ENCODE measurements around the gene AIFM3. TPM values are rescaled to one million over a fixed set of nuclear protein-coding genes. Genes with fewer than 3 reads are reported as not detected.

AIFM3 gene
- total RNA-seq, 1 experiment from 2014 or later, result 7.4 TPM

- H2AFZ ChIP-seq, result no peak overlapping the region
- H3K36me3 ChIP-seq (ENCODE audit: low read depth), result no peaks in the 10 kb centered on the region
- no TSS peak for BruUV-seq (replicated peaks)
- no peaks in the 10 kb centered on the region for H3F3A ChIP-seq (ENCODE audit: insufficient read depth, low read depth)
- no peaks in the 10 kb centered on the region for H3K27me3 ChIP-seq (ENCODE audit: insufficient read depth, low read depth)
- DNase-seq, result no peak
- POLR2A ChIA-PET (ENCODE audit: unreplicated experiment), result no interaction called here
- no peak overlapping the region for H3K4me3 ChIP-seq
- H3K27ac ChIP-seq, result no peak overlapping the region
- H3K79me2 ChIP-seq (ENCODE audit: low read depth), result no peaks in the 10 kb centered on the region
- no peak overlapping the region for H3K4me2 ChIP-seq
- intact Hi-C loops (cut with micrococcal nuclease; ENCODE audit: unreplicated experiment), result no loop called here
- H4K20me1 ChIP-seq (ENCODE audit: insufficient read depth), result no peaks in the 10 kb centered on the region
- CTCF ChIA-PET, result no interaction called here
- no peaks in the 10 kb centered on the region for H3K4me1 ChIP-seq (replicated peaks; ENCODE audit: insufficient read depth)
- H3K9me3 ChIP-seq (ENCODE audit: insufficient read depth, low read depth), result no peaks in the 10 kb centered on the region
- H3K9me2 ChIP-seq (ENCODE audit: insufficient read depth), result no peaks in the 10 kb centered on the region
- TF ChIP-seq EZH2 (IDR thresholded peaks at IDR 0.05; ENCODE audit: low read depth), result no peak
- TF ChIP-seq, protein P1, sequence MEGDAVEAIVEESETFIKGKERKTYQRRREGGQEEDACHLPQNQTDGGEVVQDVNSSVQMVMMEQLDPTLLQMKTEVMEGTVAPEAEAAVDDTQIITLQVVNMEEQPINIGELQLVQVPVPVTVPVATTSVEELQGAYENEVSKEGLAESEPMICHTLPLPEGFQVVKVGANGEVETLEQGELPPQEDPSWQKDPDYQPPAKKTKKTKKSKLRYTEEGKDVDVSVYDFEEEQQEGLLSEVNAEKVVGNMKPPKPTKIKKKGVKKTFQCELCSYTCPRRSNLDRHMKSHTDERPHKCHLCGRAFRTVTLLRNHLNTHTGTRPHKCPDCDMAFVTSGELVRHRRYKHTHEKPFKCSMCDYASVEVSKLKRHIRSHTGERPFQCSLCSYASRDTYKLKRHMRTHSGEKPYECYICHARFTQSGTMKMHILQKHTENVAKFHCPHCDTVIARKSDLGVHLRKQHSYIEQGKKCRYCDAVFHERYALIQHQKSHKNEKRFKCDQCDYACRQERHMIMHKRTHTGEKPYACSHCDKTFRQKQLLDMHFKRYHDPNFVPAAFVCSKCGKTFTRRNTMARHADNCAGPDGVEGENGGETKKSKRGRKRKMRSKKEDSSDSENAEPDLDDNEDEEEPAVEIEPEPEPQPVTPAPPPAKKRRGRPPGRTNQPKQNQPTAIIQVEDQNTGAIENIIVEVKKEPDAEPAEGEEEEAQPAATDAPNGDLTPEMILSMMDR (conservative IDR thresholded peaks at IDR 0.05), result no peak
Measured at GRCh38 chr22:20993304-20994127, 26.5 kb downstream of the AIFM3 start.

- Histone ChIP-seq H3K4me3 (no peak overlapping the region), H3F3A (ENCODE audit: insufficient read depth, low read depth) (no peaks in the 10 kb centered on the region), H3K27me3 (ENCODE audit: insufficient read depth, low read depth) (no peaks in the 10 kb centered on the region), H4K20me1 (ENCODE audit: insufficient read depth) (no peaks in the 10 kb centered on the region), H3K9me3 (ENCODE audit: insufficient read depth, low read depth) (no peaks in the 10 kb centered on the region), H3K9me2 (ENCODE audit: insufficient read depth) (no peaks in the 10 kb centered on the region), H3K4me2 (no peak overlapping the region), H3K36me3 (ENCODE audit: low read depth) (no peaks in the 10 kb centered on the region), H3K4me1 (replicated peaks; ENCODE audit: insufficient read depth) (no peaks in the 10 kb centered on the region), H3K27ac (no peak overlapping the region), H2AFZ (no peak overlapping the region), H3K79me2 (ENCODE audit: low read depth) (no peaks in the 10 kb centered on the region)
- TF ChIP-seq, protein P1 (conservative IDR thresholded peaks at IDR 0.05), result no peak
- TF ChIP-seq EZH2 (IDR thresholded peaks at IDR 0.05; ENCODE audit: low read depth), result no peak
- CTCF ChIA-PET, result no interaction called here
- no TSS peak for BruUV-seq (replicated peaks)
- intact Hi-C loops (cut with micrococcal nuclease; ENCODE audit: unreplicated experiment), result no loop called here
- no peak for DNase-seq
- POLR2A ChIA-PET (ENCODE audit: unreplicated experiment), result no interaction called here
Measured at GRCh38 chr22:20994128-20994901, 27.3 kb downstream of the AIFM3 start.

- BruUV-seq (replicated peaks), result no TSS peak
- no peaks in the 10 kb centered on the region for H3K36me3 ChIP-seq (ENCODE audit: low read depth)
- no peak for DNase-seq
- H3K9me3 ChIP-seq (ENCODE audit: insufficient read depth, low read depth), result no peaks in the 10 kb centered on the region
- H3K9me2 ChIP-seq (ENCODE audit: insufficient read depth), result no peaks in the 10 kb centered on the region
- ChIA-PET POLR2A (ENCODE audit: unreplicated experiment) (no interaction called here), CTCF (no interaction called here)
- no peaks in the 10 kb centered on the region for H3K4me1 ChIP-seq (replicated peaks; ENCODE audit: insufficient read depth)
- no peaks in the 10 kb centered on the region for H3K27me3 ChIP-seq (ENCODE audit: insufficient read depth, low read depth)
- no peaks in the 10 kb centered on the region for H3F3A ChIP-seq (ENCODE audit: insufficient read depth, low read depth)
- H3K4me2 ChIP-seq, result no peak overlapping the region
- TF ChIP-seq, protein P1 (conservative IDR thresholded peaks at IDR 0.05), result no peak
- no peak for TF ChIP-seq EZH2 (IDR thresholded peaks at IDR 0.05; ENCODE audit: low read depth)
- no peak overlapping the region for H3K4me3 ChIP-seq
- H4K20me1 ChIP-seq (ENCODE audit: insufficient read depth), result no peaks in the 10 kb centered on the region
- H2AFZ ChIP-seq, result no peak overlapping the region
- no peak overlapping the region for H3K27ac ChIP-seq
- no peaks in the 10 kb centered on the region; the same call in 1 of the 2 replicates for H3K79me2 ChIP-seq (ENCODE audit: low read depth)
- intact Hi-C loops (cut with micrococcal nuclease; ENCODE audit: unreplicated experiment), result no loop called here
Measured at GRCh38 chr22:20994902-20995241, 27.8 kb downstream of the AIFM3 start.

All from PC-9 (cell line).